Caco-2 (cell line): ENCODE measurements around the gene NFATC1. TPM values are rescaled to one million over a fixed set of nuclear protein-coding genes. Genes with fewer than 3 reads are reported as not detected.

Experiments used
- BruUV-seq: library from RNA; stranded (reverse); fragments of 400-500 nt; replicated peaks from 2 replicates; lab custom pipeline; 2021; lab: Mats Ljungman, UMichigan
- CTCF ChIA-PET: fragments of 300-600 bp; sonication (Branson Sonifier 250); formaldehyde crosslinking; loops from one replicate; lab custom pipeline; 2022; ENCODE audit warnings: antibody characterized with exemption; lab: Charles Lee
- POLR2A ChIA-PET: fragments of 300-600 bp; sonication (Branson Sonifier 250); formaldehyde crosslinking; loops from one replicate; lab custom pipeline; 2022; ENCODE audit warnings: antibody characterized with exemption; lab: Charles Lee
- DNase-seq, 2 experiments: peaks; one replicate each; pipeline versions ENCODE4 v3.0.0 to v3.0.0-alpha.2; 2020 to 2022
- H3K27me3 ChIP-seq: replicated peaks from 2 replicates; pipeline ENCODE4 v1.6.0; 2011; ENCODE audit warnings: low read length; ENCODE audit not compliant: control insufficient read depth, insufficient read depth
- H3K36me3 ChIP-seq: 2 replicates; pipeline ENCODE4 v1.5.1; 2011; ENCODE audit warnings: low read length; ENCODE audit not compliant: control insufficient read depth, insufficient read depth
- H3K4me1 ChIP-seq: fragments of 250-450 bp; sonication (Bioruptor Pico); 2 replicates; pipeline ENCODE4 v1.5.1; 2020; ENCODE audit warnings: mild to moderate bottlenecking
- H3K4me3 ChIP-seq: 2 replicates; pipeline ENCODE4 v1.5.1; 2011; ENCODE audit warnings: low read depth, mild to moderate bottlenecking, control low read depth, low read length
- H3K9me3 ChIP-seq: fragments of 250-450 bp; sonication (Bioruptor Pico); 2 replicates; pipeline ENCODE4 v1.5.1; 2020; ENCODE audit warnings: mild to moderate bottlenecking, moderate library complexity
- H3K27ac Mint-ChIP-seq: one replicate; pipeline ENCODE4 v1.8.0; 2022; ENCODE audit warnings: mixed read lengths; ENCODE audit not compliant: unreplicated experiment
- H3K27me3 Mint-ChIP-seq: one replicate; pipeline ENCODE4 v1.8.0; 2022; ENCODE audit warnings: mixed read lengths; ENCODE audit not compliant: insufficient read depth, unreplicated experiment
- H3K36me3 Mint-ChIP-seq: one replicate; pipeline ENCODE4 v1.8.0; 2022; ENCODE audit warnings: mild to moderate bottlenecking, mixed read lengths; ENCODE audit not compliant: insufficient read depth, unreplicated experiment
- H3K4me1 Mint-ChIP-seq: one replicate; pipeline ENCODE4 v1.8.0; 2022; ENCODE audit warnings: low read depth, mixed read lengths; ENCODE audit not compliant: unreplicated experiment
- H3K4me3 Mint-ChIP-seq: one replicate; pipeline ENCODE4 v1.8.0; 2022; ENCODE audit warnings: mild to moderate bottlenecking, moderate library complexity, mixed read lengths; ENCODE audit not compliant: unreplicated experiment
- H3K9me3 Mint-ChIP-seq: one replicate; pipeline ENCODE4 v1.8.0; 2022; ENCODE audit warnings: mixed read lengths; ENCODE audit not compliant: unreplicated experiment
- CTCF ChIP-seq, 2 experiments: fragments of 200-600 bp in 1 of 2; IDR thresholded peaks; 1 replicate in 1 of 2; 2 replicates in 1 of 2; pipeline versions ENCODE4 v1.5.1 to v1.8.0; 2011 to 2022; ENCODE audit warnings: antibody characterized with exemption in 1 of 2, control low read depth in 1 of 2, inconsistent platforms in 1 of 2, low read depth in 1 of 2, low read length in 1 of 2, mild to moderate bottlenecking in 1 of 2, moderate library complexity in 1 of 2; ENCODE audit not compliant: insufficient read depth in 1 of 2, severe bottlenecking in 1 of 2, unreplicated experiment in 1 of 2
- intact Hi-C: fragments of 100-400 bp; cut with micrococcal nuclease; formaldehyde crosslinking; loops from one replicate; pipeline ENCODE4 v1.10.0; 2022; ENCODE audit not compliant: unreplicated experiment
- total RNA-seq: library from RNA; stranded (reverse); gene quantifications from 2 replicates; pipeline ENCODE4 v1.2.3, GENCODE V29; 2022

Gene NFATC1
- total RNA-seq, 1 experiment from 2014 or later, result 0.66 TPM

DNA sequence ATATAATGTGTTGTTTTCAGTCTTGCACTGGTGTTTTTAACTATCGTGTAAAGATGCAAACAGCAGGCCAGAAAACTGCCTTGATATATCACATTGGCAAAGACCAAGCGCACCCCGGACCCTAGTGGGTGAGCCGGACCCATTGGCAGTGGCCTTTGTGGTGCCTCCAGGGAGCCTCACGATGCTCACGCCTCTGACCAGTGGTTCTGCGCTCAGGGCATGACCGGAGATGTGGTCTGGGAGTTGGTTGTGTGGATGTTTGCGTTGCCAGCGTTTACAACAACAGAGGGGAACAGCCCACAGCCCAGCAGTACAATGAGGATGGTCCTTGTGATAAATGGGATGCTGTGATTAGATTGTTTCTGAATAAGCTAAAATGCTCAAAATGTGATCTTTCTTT, 32.6 kb downstream of the NFATC1 start:
- Mint-ChIP-seq H3K27me3 (no peaks in the 10 kb centered on the region), H3K36me3 (no peaks in the 10 kb centered on the region), H3K4me1 (peaks cover 6% of the 10 kb centered on the region), H3K9me3 (no peaks in the 10 kb centered on the region), H3K27ac (no peak overlapping the region), H3K4me3 (no peak overlapping the region)
- Histone ChIP-seq H3K4me3 (no peak overlapping the region), H3K9me3 (no peaks in the 10 kb centered on the region), H3K36me3 (no peaks in the 10 kb centered on the region), H3K27me3 (no peaks in the 10 kb centered on the region), H3K4me1 (no peaks in the 10 kb centered on the region)
- no TSS peak for BruUV-seq
- POLR2A ChIA-PET, result no interaction called here
- TF ChIP-seq CTCF (IDR thresholded peaks at IDR 0.05; ENCODE audit: insufficient read depth in 1 of 2, low read depth in 1 of 2, low read length in 1 of 2, severe bottlenecking in 1 of 2, unreplicated experiment in 1 of 2), result no peak
- intact Hi-C loops, result no loop called here
- no peak for DNase-seq
- CTCF ChIA-PET, result no interaction called here

- Histone ChIP-seq H3K9me3 (no peaks in the 10 kb centered on the region), H3K27me3 (no peaks in the 10 kb centered on the region), H3K4me1 (no peaks in the 10 kb centered on the region), H3K4me3 (no peak overlapping the region), H3K36me3 (no peaks in the 10 kb centered on the region)
- POLR2A ChIA-PET, result no interaction called here
- CTCF ChIA-PET, result no interaction called here
- Mint-ChIP-seq H3K4me1 (peaks cover 6% of the 10 kb centered on the region), H3K27ac (no peak overlapping the region), H3K27me3 (no peaks in the 10 kb centered on the region), H3K4me3 (no peak overlapping the region), H3K9me3 (no peaks in the 10 kb centered on the region), H3K36me3 (no peaks in the 10 kb centered on the region)
- intact Hi-C loops, result no loop called here
- DNase-seq, result no peak
- TF ChIP-seq CTCF (IDR thresholded peaks at IDR 0.05; ENCODE audit: insufficient read depth in 1 of 2, low read depth in 1 of 2, low read length in 1 of 2, severe bottlenecking in 1 of 2, unreplicated experiment in 1 of 2), result no peak
- BruUV-seq, result no TSS peak
Observed at GRCh38 chr18:79429381-79429780, 33.7 kb downstream of the NFATC1 start.

DNA sequence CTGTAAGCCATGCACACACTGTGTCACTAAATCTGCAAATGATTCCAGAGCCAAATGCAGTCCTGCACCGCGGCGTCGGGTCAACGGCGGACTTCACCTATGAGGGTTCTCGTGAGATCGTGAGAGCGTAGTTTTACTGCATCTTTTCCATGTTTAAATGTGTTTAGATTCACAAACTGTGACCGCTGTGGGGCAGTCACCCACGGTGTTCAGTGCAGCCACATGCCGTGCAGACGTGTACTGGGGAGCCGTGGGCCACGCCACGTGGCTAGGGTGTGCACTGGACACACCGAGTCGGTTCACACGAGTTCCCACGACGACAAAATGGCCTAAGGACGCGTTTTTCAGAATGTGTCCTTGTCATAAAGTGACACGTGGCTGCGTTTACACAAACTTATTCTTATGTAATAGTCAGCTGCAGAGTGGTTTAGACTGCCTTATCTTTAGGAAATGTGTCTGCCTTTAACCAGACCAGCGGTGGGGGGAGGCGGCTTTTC, 34.1 kb downstream of the NFATC1 start:
- Mint-ChIP-seq H3K27ac (no peak overlapping the region), H3K27me3 (no peaks in the 10 kb centered on the region), H3K4me1 (peaks cover 6% of the 10 kb centered on the region), H3K4me3 (no peak overlapping the region), H3K9me3 (no peaks in the 10 kb centered on the region), H3K36me3 (no peaks in the 10 kb centered on the region)
- intact Hi-C loops, result no loop called here
- no peak for TF ChIP-seq CTCF (IDR thresholded peaks at IDR 0.05; ENCODE audit: insufficient read depth in 1 of 2, low read depth in 1 of 2, low read length in 1 of 2, severe bottlenecking in 1 of 2, unreplicated experiment in 1 of 2)
- ChIA-PET POLR2A (no interaction called here), CTCF (no interaction called here)
- no peak overlapping the region for H3K4me3 ChIP-seq
- BruUV-seq, result no TSS peak
- H3K36me3 ChIP-seq, result no peaks in the 10 kb centered on the region
- H3K9me3 ChIP-seq, result no peaks in the 10 kb centered on the region
- DNase-seq, result no peak
- no peaks in the 10 kb centered on the region for H3K4me1 ChIP-seq
- H3K27me3 ChIP-seq, result no peaks in the 10 kb centered on the region
